CD4-positive, alpha-beta T cell treated with Interleukin-1 beta for 1 hour (primary cell): Measurements from ENCODE around the gene STAT2.
A peak's percentile ranks its signal among the peaks of the same experiment; 100 is the strongest.
"Not testable (repeated sequence)": the region's sequence is repeated elsewhere in the genome, so short reads cannot be mapped to it uniquely, and the experiment has no call there.

Experiments
- DNase-seq, 2 donors: peaks; one replicate each; pipeline ENCODE4 v3.0.0-alpha.2; 2020 to 2022

STAT2 gene

GRCh38 chr12:56361487-56362129 lies 1.7 kb upstream of the STAT2 start:
- DNase-seq = no peak

GRCh38 chr12:56358836-56359532 lies 923 bp downstream of the STAT2 start:
- no peak for DNase-seq

- no peak for DNase-seq
These were observed 8.6 kb downstream of the STAT2 start for GRCh38 chr12:56351325-56351724.

- DNase-seq = no peak
These were observed 9.2 kb downstream of the STAT2 start for GRCh38 chr12:56350662-56351061.

- DNase-seq = no peak
These were observed 11.1 kb downstream of the STAT2 start for GRCh38 chr12:56348776-56349175.

- DNase-seq = not testable (repeated sequence)
These were observed 12.7 kb downstream of the STAT2 start for GRCh38 chr12:56347255-56347654.

- DNase-seq = no peak
These were observed 13.2 kb downstream of the STAT2 start for GRCh38 chr12:56346675-56347074.

- not testable (repeated sequence) for DNase-seq
These were observed 17.6 kb downstream of the STAT2 start for GRCh38 chr12:56342290-56342689.

- no peak for DNase-seq
These were observed 18.3 kb downstream of the STAT2 start for GRCh38 chr12:56341616-56342015.

- no peak for DNase-seq
These were observed 20.8 kb downstream of the STAT2 start for GRCh38 chr12:56339158-56339422.

GRCh38 chr12:56338308-56339157 lies 21.4 kb downstream of the STAT2 start, which contains the start of gene IL23A:
Gene IL23A, plus strand, starts transcription at chr12:56338884. Its CDS starts 161 bp downstream, at chr12:56339045.
- DNase-seq = peak; percentile 89 to 91

GRCh38 chr12:56337753-56338251 lies 22.1 kb downstream of the STAT2 start:
- peak in 1 of 2 donors; percentile 32 for DNase-seq

- peak in 1 of 2 donors; percentile 66 for DNase-seq
These were observed 23.3 kb downstream of the STAT2 start for GRCh38 chr12:56336361-56337167.

GRCh38 chr12:56335527-56335926 lies 24.4 kb downstream of the STAT2 start:
- DNase-seq = not testable (repeated sequence)

GRCh38 chr12:56334490-56334793 lies 25.5 kb downstream of the STAT2 start:
- no peak for DNase-seq

GRCh38 chr12:56333679-56334489 lies 26.0 kb downstream of the STAT2 start, which contains the start of gene PAN2:
Gene PAN2, minus strand, starts transcription at chr12:56334000. Its CDS starts 906 bp downstream, at chr12:56333094.
- DNase-seq = peak; percentile 96 to 97

GRCh38 chr12:56333197-56333678 lies 26.7 kb downstream of the STAT2 start:
- DNase-seq = no peak

- no peak for DNase-seq
These were observed 27.3 kb downstream of the STAT2 start for GRCh38 chr12:56332512-56333196.

GRCh38 chr12:56330936-56331490 lies 28.9 kb downstream of the STAT2 start:
- no peak for DNase-seq

- no peak for DNase-seq
These were observed 33.4 kb downstream of the STAT2 start for GRCh38 chr12:56326533-56326932.

- DNase-seq = no peak
These were observed 33.8 kb downstream of the STAT2 start for GRCh38 chr12:56326126-56326525.
